Measurements from ENCODE around the gene HSBP1. TPM values are rescaled to one million over a fixed set of nuclear protein-coding genes. Genes with fewer than 3 reads are reported as not detected.
A peak's percentile ranks its signal among the peaks of the same experiment; 100 is the strongest.

The HSBP1 gene
- total RNA-seq, 4 donors from 2014 or later: 7.5 to 28.0 (median 8.7) TPM

GRCh38 chr16:83842756-83843507, 35.2 kb downstream of the HSBP1 start:
- peak; percentile 93 to 99 for ATAC-seq
- H3K9me3 ChIP-seq: no peaks in the 10 kb centered on the region
- peak in 1 of 2 donors; percentile 10 for DNase-seq
- H3K4me1 ChIP-seq: peaks cover 0 to 3% of the 10 kb centered on the region in 2 donors
- H3K27ac ChIP-seq: peak overlapping the region in 3 of 4 donors; percentile 52 to 63 (median 59)
- H3K36me3 ChIP-seq: no peaks in the 10 kb centered on the region
- H3K4me3 ChIP-seq: no peak overlapping the region
- in situ Hi-C loops (cut with MboI; ENCODE audit: low sequenced_read_pairs in 4 of 4): no loop called here
- intact Hi-C loops (cut with DNase I; ENCODE audit: low total_unique reads): no loop called here
- no peaks in the 10 kb centered on the region for H3K27me3 ChIP-seq
- TF ChIP-seq CTCF (IDR thresholded peaks at IDR 0.05 in 4 of 5, conservative IDR thresholded peaks at IDR 0.05 in 1 of 5): no peak
- TF ChIP-seq POLR2A (IDR thresholded peaks at IDR 0.05): no peak

- Histone ChIP-seq H3K36me3 (no peaks in the 10 kb centered on the region), H3K4me3 (no peak overlapping the region), H3K4me1 (peaks cover 0 to 3% of the 10 kb centered on the region in 2 donors), H3K27me3 (no peaks in the 10 kb centered on the region), H3K27ac (peak overlapping the region in 2 of 4 donors; percentile 46 to 59), H3K9me3 (no peaks in the 10 kb centered on the region)
- ATAC-seq: peak in 1 of 2 donors; percentile 17
- TF ChIP-seq POLR2A (IDR thresholded peaks at IDR 0.05): no peak
- no peak for TF ChIP-seq CTCF (IDR thresholded peaks at IDR 0.05 in 4 of 5, conservative IDR thresholded peaks at IDR 0.05 in 1 of 5)
- in situ Hi-C loops (cut with MboI; ENCODE audit: low sequenced_read_pairs in 4 of 4) (no loop called here), intact Hi-C loops (cut with DNase I; ENCODE audit: low total_unique reads) (no loop called here)
- peak in 1 of 2 donors; percentile 19 for DNase-seq
These were observed 35.9 kb downstream of the HSBP1 start for GRCh38 chr16:83843657-83844056.

GRCh38 chr16:83845263-83845662, 37.5 kb downstream of the HSBP1 start:
- in situ Hi-C loops (cut with MboI; ENCODE audit: low sequenced_read_pairs in 4 of 4): no loop called here

GRCh38 chr16:83847371-83848225, 39.8 kb downstream of the HSBP1 start:
- no peaks in the 10 kb centered on the region for H3K9me3 ChIP-seq
- H3K4me3 ChIP-seq: no peak overlapping the region
- ATAC-seq (no peak), DNase-seq (no peak)
- TF ChIP-seq POLR2A (IDR thresholded peaks at IDR 0.05) (no peak), CTCF (IDR thresholded peaks at IDR 0.05 in 4 of 5, conservative IDR thresholded peaks at IDR 0.05 in 1 of 5) (no peak)
- H3K27ac ChIP-seq: no peak overlapping the region
- no peaks in the 10 kb centered on the region for H3K36me3 ChIP-seq
- peaks cover 0 to 3% of the 10 kb centered on the region in 2 donors for H3K4me1 ChIP-seq
- in situ Hi-C loops (cut with MboI; ENCODE audit: low sequenced_read_pairs in 4 of 4) (no loop called here), intact Hi-C loops (cut with DNase I; ENCODE audit: low total_unique reads) (no loop called here)
- H3K27me3 ChIP-seq: no peaks in the 10 kb centered on the region

More at GRCh38 chr16:83845263-83845662, 37.5 kb downstream of the HSBP1 start:
- Histone ChIP-seq H3K36me3 (no peaks in the 10 kb centered on the region), H3K4me3 (no peak overlapping the region), H3K27me3 (no peaks in the 10 kb centered on the region), H3K9me3 (no peaks in the 10 kb centered on the region), H3K27ac (no peak overlapping the region), H3K4me1 (peaks cover 0 to 3% of the 10 kb centered on the region in 2 donors)
- no peak for DNase-seq
- no peak for ATAC-seq
- intact Hi-C loops (cut with DNase I; ENCODE audit: low total_unique reads): no loop called here
- TF ChIP-seq CTCF (IDR thresholded peaks at IDR 0.05 in 4 of 5, conservative IDR thresholded peaks at IDR 0.05 in 1 of 5) (no peak), POLR2A (IDR thresholded peaks at IDR 0.05) (no peak)

Measured in gastrocnemius medialis (tissue), 4 donors.